HG03521 (cell line): ENCODE measurements around the gene CCDC88A.

Experiments used
- ATAC-seq: cut with Tn5 transposase; IDR thresholded peaks from one replicate; pipeline ENCODE4 v1.9.1; 2021; ENCODE audit warnings: mild to moderate bottlenecking, moderate library complexity; ENCODE audit not compliant: unreplicated experiment

The CCDC88A gene

GRCh38 chr2:55425431-55425831, 5.8 kb upstream of the CCDC88A start:
- no peak for ATAC-seq

GRCh38 chr2:55422876-55423665, 3.4 kb upstream of the CCDC88A start:
- no peak for ATAC-seq

- ATAC-seq: no peak
Observed at GRCh38 chr2:55421326-55421725, 1.7 kb upstream of the CCDC88A start.

- ATAC-seq: no peak
Observed at GRCh38 chr2:55420871-55421270, 1.2 kb upstream of the CCDC88A start.

- ATAC-seq: no peak
Observed at GRCh38 chr2:55420439-55420725, 726 bp upstream of the CCDC88A start.

- ATAC-seq: peak; percentile 19
Observed at GRCh38 chr2:55419233-55419678, 400 bp downstream of the CCDC88A start.

GRCh38 chr2:55418512-55419232, 984 bp downstream of the CCDC88A start:
- ATAC-seq: no peak

GRCh38 chr2:55418072-55418471, 1.6 kb downstream of the CCDC88A start:
- no peak for ATAC-seq

GRCh38 chr2:55416786-55417568, 2.7 kb downstream of the CCDC88A start:
- no peak for ATAC-seq

- ATAC-seq: no peak
Observed at GRCh38 chr2:55415300-55415699, 4.4 kb downstream of the CCDC88A start.

- no peak for ATAC-seq
Observed at GRCh38 chr2:55408918-55409868, 10.5 kb downstream of the CCDC88A start.

- no peak for ATAC-seq
Observed at GRCh38 chr2:55408098-55408882, 11.4 kb downstream of the CCDC88A start.

GRCh38 chr2:55405116-55405515, 14.5 kb downstream of the CCDC88A start:
- ATAC-seq: no peak

GRCh38 chr2:55403256-55403998, 16.2 kb downstream of the CCDC88A start:
- no peak for ATAC-seq

- no peak for ATAC-seq
Observed at GRCh38 chr2:55401124-55401523, 18.5 kb downstream of the CCDC88A start.

GRCh38 chr2:55400332-55400731, 19.3 kb downstream of the CCDC88A start:
- no peak for ATAC-seq

GRCh38 chr2:55399815-55400214, 19.8 kb downstream of the CCDC88A start:
- ATAC-seq: no peak

- no peak for ATAC-seq
Observed at GRCh38 chr2:55395724-55396605, 23.7 kb downstream of the CCDC88A start.
